Cardiac fibroblast (primary cell): ENCODE results near the gene MICAL2.

Experiments
- DNase-seq, 2 donors: peaks; one replicate each; pipeline versions ENCODE4 v3.0.0 to v3.0.0-alpha.2; 2010; ENCODE audit warnings: low read depth in 2 of 2
- H3K4me3 ChIP-seq, 2 donors: replicated peaks in 1 of 2; 1 replicate in 1 of 2; 2 replicates in 1 of 2; pipeline ENCODE4 v1.5.1; 2011; ENCODE audit warnings: low read depth in 2 of 2, low read length in 2 of 2, mild to moderate bottlenecking in 2 of 2, moderate library complexity in 1 of 2
- CTCF ChIP-seq: IDR thresholded peaks from one replicate; pipeline ENCODE4 v1.5.1; 2011; ENCODE audit warnings: low read depth, mild to moderate bottlenecking, low read length, inconsistent platforms

The MICAL2 gene

GRCh38 chr11:12133547-12134235 is 23.3 kb downstream of the MICAL2 start:
- DNase-seq = no peak
- no peak for TF ChIP-seq CTCF
- H3K4me3 ChIP-seq = no peak overlapping the region

GRCh38 chr11:12134236-12134585 is 23.8 kb downstream of the MICAL2 start:
- no peak for DNase-seq
- TF ChIP-seq CTCF = no peak
- no peak overlapping the region for H3K4me3 ChIP-seq

GRCh38 chr11:12135185-12135584 is 24.8 kb downstream of the MICAL2 start:
- DNase-seq = no peak
- H3K4me3 ChIP-seq = no peak overlapping the region
- TF ChIP-seq CTCF = no peak

GRCh38 chr11:12137005-12137690 is 26.8 kb downstream of the MICAL2 start:
- DNase-seq = no peak
- no peak overlapping the region for H3K4me3 ChIP-seq
- no peak for TF ChIP-seq CTCF

- no peak overlapping the region for H3K4me3 ChIP-seq
- TF ChIP-seq CTCF = no peak
- DNase-seq = peak; percentile 82 to 99
Measured at GRCh38 chr11:12137938-12138731, 27.7 kb downstream of the MICAL2 start.

GRCh38 chr11:12139144-12139881 is 28.9 kb downstream of the MICAL2 start:
- no peak for TF ChIP-seq CTCF
- DNase-seq = peak; percentile 88 to 94

More at GRCh38 chr11:12139144-12139881, 28.9 kb downstream of the MICAL2 start:
- H3K4me3 ChIP-seq = no peak overlapping the region
